Measurements from ENCODE around the gene TTYH3.
"Not testable (repeated sequence)": the region's sequence is repeated elsewhere in the genome, so short reads cannot be mapped to it uniquely, and the experiment has no call there.

The TTYH3 gene

GRCh38 chr7:2631946-2632732 is at the start of gene TTYH3:
TTYH3 (plus strand) TSS chr7:2631986; CDS start chr7:2632156, 170 bp downstream.
- peak in 1 of 6 experiments; percentile 52 for DNase-seq

- DNase-seq: no peak
These were observed 49.6 kb upstream of the TTYH3 start for GRCh38 chr7:2582006-2582735.

- DNase-seq: no peak
These were observed 47.8 kb upstream of the TTYH3 start for GRCh38 chr7:2583798-2584580.

GRCh38 chr7:2585446-2585845 is 46.3 kb upstream of the TTYH3 start:
- DNase-seq: no peak

- no peak for DNase-seq
These were observed 45.3 kb upstream of the TTYH3 start for GRCh38 chr7:2586326-2587020.

- no peak for DNase-seq
These were observed 44.7 kb upstream of the TTYH3 start for GRCh38 chr7:2587134-2587533.

GRCh38 chr7:2587778-2588177 is 44.0 kb upstream of the TTYH3 start:
- DNase-seq: no peak

GRCh38 chr7:2589341-2589740 is 42.4 kb upstream of the TTYH3 start:
- DNase-seq: no peak

- not testable (repeated sequence) for DNase-seq
These were observed 41.8 kb upstream of the TTYH3 start for GRCh38 chr7:2589941-2590340.

- DNase-seq: no peak
These were observed 39.4 kb upstream of the TTYH3 start for GRCh38 chr7:2592375-2592865.

GRCh38 chr7:2593036-2593727 is 38.6 kb upstream of the TTYH3 start:
- no peak for DNase-seq

- DNase-seq: no peak
These were observed 37.2 kb upstream of the TTYH3 start for GRCh38 chr7:2594599-2594998.

GRCh38 chr7:2595258-2595860 is 36.4 kb upstream of the TTYH3 start:
- DNase-seq: no peak

GRCh38 chr7:2596464-2597272 is 35.1 kb upstream of the TTYH3 start:
- DNase-seq: no peak

- no peak for DNase-seq
These were observed 34.5 kb upstream of the TTYH3 start for GRCh38 chr7:2597273-2597640.

GRCh38 chr7:2598154-2598823 is 33.5 kb upstream of the TTYH3 start:
- no peak for DNase-seq

GRCh38 chr7:2601065-2601464 is 30.7 kb upstream of the TTYH3 start:
- no peak for DNase-seq

GRCh38 chr7:2601907-2602306 is 29.9 kb upstream of the TTYH3 start:
- no peak for DNase-seq

GRCh38 chr7:2602406-2603043 is 29.3 kb upstream of the TTYH3 start:
- DNase-seq: no peak
